HG03066 (cell line): ENCODE results near the gene PHLPP1.

Experiments used
- ATAC-seq: cut with Tn5 transposase; IDR thresholded peaks from one replicate; pipeline ENCODE4 v1.9.1; 2021; ENCODE audit warnings: low read depth; ENCODE audit not compliant: unreplicated experiment

PHLPP1 gene

GRCh38 chr18:62991959-62992358, 276.6 kb downstream of the PHLPP1 start:
- no peak for ATAC-seq

DNA sequence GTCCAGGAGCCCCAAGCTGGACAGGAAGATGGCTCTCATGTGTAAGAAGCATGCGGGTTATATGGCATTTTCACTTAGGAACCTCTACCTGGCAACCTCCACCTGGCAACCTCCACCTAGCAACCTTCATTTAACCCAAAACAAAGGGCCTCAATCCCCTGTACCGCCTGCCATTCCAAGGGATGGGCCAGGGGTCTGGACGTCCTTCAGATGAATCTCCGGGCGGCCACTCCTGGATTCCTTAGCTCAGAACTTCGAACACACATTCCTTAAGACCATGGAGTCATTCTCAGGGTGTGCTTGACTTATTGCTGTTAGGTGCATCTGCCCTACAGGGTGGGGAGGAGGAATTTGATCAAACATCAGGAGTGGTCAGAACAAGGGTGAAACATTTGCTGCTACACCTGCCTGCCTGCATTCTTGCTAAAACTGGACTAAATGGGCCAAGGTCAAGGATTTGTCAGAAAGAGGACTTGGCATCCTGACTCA, 277.6 kb downstream of the PHLPP1 start:
- ATAC-seq = no peak

- no peak for ATAC-seq
Observed at GRCh38 chr18:62996566-62996965, 281.2 kb downstream of the PHLPP1 start.

DNA sequence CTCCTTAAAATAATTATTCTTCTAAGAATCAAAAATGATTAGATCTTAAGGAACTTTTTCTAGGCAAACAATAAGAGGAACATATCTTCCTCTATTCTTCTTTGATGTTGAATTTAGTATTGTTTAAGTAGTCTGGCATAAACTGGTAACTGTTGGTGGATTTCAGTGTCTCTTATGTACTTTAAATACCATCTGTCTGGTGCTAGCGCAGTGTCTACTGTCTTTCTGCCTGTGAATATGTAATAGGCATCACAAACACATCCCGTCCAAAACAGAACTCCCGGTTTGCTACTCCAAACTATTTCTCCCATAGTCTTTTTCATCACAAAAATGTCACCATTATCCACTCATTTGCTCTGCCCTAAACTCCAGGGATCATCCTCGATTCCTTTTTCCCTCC, 281.7 kb downstream of the PHLPP1 start:
- no peak for ATAC-seq

DNA sequence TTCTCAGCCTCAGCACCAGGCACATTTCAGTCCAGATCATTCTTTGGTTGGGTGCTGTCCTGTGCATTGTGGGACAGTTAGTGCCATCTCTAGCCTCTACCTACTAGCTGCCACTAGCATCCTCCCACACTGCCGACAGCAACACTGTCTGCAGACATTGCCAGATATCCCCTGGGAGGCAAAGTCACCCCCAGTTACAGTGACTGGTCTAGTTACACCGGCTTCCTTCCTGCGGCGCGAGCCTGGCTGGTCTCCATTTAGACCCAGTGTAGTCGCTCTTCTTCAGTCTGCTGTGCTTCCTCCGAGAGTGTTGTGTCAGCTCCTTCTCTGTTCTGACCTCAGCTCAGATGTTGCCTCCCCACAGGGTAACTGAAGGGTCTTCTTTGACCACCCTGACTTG, 283.1 kb downstream of the PHLPP1 start:
- ATAC-seq = no peak

DNA sequence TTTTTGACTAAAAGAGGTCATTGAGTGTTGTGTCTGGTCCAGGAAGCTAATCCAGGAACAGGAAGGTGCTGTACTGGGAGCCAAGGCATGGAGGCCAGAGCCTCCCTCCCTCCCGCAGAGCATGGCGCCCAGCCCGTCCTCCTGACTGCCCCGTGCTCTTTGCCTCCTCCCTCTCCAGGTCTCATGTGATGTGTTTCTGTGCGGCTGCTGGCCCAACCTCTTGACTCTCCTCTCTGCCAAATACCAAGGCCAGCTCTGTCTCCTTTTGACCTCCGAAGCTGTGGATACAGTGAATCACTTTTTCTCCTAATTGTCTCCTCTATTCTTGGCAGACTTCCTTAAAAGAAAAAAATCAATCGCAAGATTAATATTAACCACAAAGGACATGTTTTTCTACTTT, 284.1 kb downstream of the PHLPP1 start:
- no peak for ATAC-seq

GRCh38 chr18:62999921-63000320, 284.6 kb downstream of the PHLPP1 start:
- ATAC-seq = no peak

DNA sequence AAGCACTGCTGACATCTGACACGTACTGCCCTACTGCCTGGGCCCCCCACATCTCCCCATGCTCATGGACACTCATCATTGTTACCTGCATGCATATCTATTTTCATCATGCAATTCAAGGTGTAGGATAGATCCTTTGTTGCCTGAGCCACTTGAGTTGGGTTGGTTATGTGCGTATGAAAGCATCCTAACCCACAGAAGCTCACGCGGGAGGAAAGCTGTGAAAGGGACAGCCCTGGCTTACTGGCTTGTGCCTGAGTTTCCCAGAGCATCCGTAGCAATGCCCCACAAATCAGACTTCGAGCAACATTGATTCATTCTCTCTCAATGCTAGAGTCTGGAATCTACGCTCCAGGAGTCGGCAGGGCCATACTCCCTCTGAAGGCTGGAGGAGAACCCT, 285.5 kb downstream of the PHLPP1 start:
- ATAC-seq = no peak

GRCh38 chr18:63001861-63002260, 286.5 kb downstream of the PHLPP1 start:
- ATAC-seq = no peak

GRCh38 chr18:63002305-63002704, 287.0 kb downstream of the PHLPP1 start:
- no peak for ATAC-seq

DNA sequence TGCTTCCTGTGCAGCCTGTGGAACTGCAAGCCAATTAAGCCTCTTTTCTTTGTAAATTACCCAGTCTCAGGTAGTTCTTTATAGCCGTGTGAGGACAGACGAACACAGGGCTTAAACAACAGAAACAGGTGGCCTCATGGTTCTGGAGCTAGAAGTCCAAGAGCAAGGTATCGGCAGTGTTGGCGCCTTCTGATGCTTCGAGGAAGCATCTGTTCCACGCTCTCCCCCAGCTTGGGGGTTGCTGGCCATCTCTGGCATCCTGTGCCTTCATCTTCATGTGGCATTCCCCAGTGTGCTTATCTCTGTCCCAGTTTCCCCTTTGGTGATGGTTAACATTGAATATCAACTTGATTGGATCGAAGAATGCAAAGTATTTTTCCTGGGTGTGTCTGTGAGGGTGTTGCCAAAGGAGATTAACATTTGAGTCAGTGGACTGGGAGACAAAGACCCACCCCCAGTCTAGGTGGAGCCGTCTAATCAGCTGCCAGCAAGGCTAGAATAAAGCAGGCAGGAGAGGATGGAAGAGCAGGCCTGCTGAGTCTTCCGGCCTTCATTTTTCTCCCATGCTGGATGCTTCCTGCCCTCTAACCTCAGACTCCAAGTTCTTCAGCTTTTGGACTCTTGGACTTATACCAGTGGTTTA, 287.6 kb downstream of the PHLPP1 start:
- no peak for ATAC-seq

- ATAC-seq = no peak
Observed at GRCh38 chr18:63003899-63004298, 288.6 kb downstream of the PHLPP1 start.

DNA sequence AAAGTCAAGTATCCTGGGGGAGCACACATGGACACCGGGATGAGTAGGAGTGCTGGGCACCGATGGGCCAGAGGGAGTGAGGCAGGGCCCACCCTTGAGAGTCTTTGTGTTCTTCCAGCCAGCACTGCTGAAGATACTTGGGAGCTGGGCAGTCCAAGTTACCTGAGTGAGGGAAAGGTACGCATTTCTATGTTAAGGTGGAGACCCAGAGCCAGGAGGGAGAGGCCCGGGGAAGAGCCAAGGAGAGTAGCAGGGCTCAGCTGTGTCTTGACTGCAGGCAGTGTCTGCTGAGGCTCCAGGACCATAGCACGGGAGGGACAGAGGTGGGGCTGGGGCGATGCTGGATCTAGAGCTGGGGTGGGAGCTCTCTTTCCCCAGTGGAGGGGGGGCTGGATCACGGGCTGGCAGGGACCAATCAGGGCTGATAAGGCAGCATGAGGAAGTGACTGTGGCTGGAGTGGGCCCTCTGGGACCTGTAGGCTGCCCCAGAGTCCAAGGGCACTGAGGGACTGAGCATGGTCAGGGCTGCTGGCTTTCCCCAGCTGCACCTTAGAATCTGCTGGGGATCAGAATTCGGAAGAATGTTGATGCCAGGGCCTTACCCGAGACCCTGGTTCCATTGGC, 289.2 kb downstream of the PHLPP1 start:
- no peak for ATAC-seq

DNA sequence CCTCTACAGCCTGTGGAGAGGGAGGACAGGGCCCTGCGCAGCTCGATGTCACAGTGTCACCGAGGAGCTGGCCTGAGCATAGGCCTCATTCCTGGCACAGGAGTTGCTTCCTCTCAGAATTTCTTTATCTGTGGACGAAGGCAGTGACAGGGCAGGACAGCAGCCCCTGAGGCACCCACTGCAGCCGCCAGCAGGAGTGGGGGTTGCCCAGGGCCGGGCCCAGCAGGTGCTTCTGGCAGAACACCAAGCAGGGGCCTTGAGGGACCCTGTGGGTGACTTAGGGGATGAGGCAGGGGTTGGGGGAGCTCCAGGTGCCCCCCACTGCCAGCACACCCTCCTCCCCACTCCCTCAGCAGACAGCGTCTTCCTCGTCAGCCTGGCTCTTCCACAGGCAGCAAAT, 290.0 kb downstream of the PHLPP1 start:
- no peak for ATAC-seq

DNA sequence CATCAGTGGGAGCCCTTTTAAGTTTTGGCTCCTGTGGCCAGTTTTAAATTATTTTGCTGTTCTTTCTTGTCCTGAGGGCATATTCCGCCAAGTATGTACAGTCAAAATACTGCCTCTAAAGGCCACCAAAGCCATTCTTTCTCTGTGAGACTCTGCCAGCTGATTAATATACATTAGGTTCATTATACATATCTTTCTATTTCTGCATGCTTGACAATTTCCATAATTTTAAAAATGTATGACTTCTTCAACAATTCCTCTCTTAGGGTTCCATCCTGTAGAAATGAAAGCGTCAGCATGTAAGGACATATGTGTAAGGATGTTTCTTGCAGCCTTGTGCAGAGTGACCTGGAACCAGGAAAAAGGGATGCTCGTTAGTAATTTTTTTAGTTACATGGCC, 291.9 kb downstream of the PHLPP1 start:
- ATAC-seq = no peak

- ATAC-seq = no peak
Observed at GRCh38 chr18:63016270-63016669, 300.9 kb downstream of the PHLPP1 start.

GRCh38 chr18:63017076-63017475, 301.7 kb downstream of the PHLPP1 start:
- ATAC-seq = no peak

GRCh38 chr18:63017977-63018376, 302.6 kb downstream of the PHLPP1 start:
- no peak for ATAC-seq

DNA sequence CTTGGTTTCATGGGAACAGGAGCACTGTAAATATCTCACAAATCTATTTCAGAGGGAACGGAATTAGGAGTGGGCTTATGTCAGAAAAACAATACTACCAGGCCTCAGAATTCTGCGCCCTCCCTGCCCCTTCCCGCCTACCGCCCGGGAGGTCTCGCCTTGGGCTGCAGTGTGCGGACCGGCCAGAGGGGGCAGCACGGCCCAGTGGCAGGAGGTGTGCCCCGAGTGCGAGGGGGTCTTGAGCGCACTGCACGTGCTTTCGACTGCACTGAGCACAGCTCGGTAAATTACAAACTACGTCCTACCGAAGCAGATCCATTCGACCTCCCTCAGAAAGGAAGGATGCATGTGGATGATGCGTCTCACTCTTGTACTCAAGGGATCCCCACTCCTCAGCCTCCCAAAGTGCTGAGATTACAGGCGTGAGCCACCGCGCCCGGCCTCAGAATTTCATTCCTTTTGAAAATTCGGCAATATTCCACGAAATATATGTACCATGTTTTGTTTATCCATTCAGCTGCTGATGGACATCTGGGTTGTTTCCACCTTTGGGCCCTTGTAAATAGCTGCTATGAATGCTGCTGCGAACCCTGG, 307.2 kb downstream of the PHLPP1 start:
- no peak for ATAC-seq

DNA sequence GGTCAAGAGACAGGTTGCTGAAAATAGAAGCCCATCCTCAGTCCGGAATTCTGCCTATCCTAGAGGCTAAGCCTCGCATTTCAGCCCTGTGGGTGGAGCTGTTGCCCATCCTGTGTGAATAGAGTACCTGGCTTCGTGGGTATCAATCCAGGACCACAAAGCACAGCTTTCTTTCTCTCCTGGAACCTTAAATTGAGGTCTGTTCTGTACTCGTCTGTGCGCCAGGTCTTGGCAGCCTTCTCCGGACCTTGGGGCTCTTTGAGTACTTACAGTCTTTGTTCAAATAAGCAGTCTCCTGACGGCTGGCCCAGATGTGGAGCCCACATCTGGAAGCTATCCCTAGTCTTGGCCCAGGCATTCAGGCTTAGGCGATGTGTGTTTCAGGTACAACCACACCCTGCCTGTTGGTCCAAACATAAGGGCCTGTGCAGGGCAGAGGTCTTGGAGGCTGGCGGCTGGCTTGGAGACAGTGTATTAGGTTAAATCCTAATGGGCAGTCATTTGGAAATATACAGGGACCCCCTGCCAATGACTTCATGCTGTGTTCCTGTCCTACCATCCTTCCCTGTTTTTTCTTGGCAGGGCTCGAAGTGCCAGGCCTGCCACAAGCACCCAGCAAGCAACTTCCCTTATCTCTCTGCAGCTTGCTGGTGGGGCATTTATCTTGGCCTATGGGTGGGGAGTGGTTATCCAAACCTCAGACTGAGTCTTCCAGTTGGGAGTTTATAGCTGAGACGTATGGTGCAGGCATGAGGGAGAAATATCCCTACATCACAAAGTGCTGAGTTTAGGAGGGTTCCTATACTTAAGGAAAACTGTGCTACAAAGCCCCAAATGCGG, 310.1 kb downstream of the PHLPP1 start:
- ATAC-seq = no peak

DNA sequence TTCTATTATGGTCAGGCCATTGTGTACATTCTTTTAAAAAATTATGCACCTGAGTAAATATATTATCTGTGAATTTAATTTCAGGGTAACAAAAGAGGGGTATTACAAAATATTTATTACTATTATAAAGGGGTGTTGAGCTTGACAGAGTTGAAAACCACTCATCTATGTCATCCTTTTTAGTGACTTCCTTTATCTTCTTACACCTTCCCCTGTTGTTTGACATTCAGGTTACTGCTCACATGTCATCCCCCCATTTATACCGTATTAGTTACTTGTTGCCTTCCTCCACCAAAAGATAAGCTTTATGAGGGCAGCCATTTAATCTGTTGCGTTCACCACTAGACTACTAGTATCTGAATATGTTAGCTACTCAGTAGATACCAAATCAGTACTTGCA, 313.0 kb downstream of the PHLPP1 start:
- no peak for ATAC-seq
